Thyroid gland (tissue), 4 donors: ENCODE data around the gene VPREB1.

Source experiments
- POLR2A ChIP-seq, 2 donors: fragments of 450-650 bp; IDR thresholded peaks; one replicate each; pipeline ENCODE4 v1.6.1; 2017; ENCODE audit warnings: antibody characterized with exemption in 2 of 2, mild to moderate bottlenecking in 2 of 2, moderate library complexity in 1 of 2
- TF ChIP-seq, protein P1 (sequence below), 6 experiments: fragments of 200-600 bp in 3 of 6; fragments of 450-650 bp in 3 of 6; sonication (generic) in 3 of 6; IDR thresholded peaks; one replicate each; pipeline ENCODE4 v1.5.1; 2016 to 2019; ENCODE audit warnings: antibody characterized with exemption in 6 of 6, mild to moderate bottlenecking in 2 of 6, inconsistent platforms in 1 of 6, moderate library complexity in 1 of 6

DNA sequence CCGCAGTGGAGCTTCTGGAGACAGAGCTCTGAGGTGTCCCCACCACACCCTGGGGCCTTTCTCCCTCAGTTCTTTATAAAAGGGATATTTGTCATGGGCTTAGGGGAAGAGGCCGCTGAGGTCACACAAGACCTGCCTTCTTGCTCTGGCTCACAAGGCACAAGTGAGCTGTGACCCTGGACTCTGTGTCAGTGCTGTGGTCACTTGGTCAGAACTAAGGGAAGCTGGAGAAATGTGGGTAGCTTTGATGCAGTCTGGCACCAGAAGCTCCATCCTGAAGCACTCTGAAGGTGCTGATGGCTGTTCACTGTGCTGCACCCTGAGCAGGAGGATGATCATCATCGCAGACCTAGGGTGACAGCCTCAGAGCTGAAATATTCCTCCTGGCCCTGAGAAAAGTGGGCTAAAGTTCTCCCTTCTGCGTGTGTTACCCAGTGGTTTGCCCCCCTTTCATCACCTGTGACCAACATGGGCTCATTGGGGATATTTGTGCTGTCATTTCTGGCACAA, 28.1 kb upstream of the VPREB1 start:
- TF ChIP-seq, protein P1, sequence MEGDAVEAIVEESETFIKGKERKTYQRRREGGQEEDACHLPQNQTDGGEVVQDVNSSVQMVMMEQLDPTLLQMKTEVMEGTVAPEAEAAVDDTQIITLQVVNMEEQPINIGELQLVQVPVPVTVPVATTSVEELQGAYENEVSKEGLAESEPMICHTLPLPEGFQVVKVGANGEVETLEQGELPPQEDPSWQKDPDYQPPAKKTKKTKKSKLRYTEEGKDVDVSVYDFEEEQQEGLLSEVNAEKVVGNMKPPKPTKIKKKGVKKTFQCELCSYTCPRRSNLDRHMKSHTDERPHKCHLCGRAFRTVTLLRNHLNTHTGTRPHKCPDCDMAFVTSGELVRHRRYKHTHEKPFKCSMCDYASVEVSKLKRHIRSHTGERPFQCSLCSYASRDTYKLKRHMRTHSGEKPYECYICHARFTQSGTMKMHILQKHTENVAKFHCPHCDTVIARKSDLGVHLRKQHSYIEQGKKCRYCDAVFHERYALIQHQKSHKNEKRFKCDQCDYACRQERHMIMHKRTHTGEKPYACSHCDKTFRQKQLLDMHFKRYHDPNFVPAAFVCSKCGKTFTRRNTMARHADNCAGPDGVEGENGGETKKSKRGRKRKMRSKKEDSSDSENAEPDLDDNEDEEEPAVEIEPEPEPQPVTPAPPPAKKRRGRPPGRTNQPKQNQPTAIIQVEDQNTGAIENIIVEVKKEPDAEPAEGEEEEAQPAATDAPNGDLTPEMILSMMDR (IDR thresholded peaks at IDR 0.05), result no peak
- TF ChIP-seq POLR2A (IDR thresholded peaks at IDR 0.05), result no peak
